ENCODE data around the gene MMP19.

MMP19 gene

GRCh38 chr12:55818886-55819285 lies 23.9 kb downstream of the MMP19 start:
- Histone ChIP-seq H3K27me3 (ENCODE audit: insufficient read depth, low read length) (no peaks in the 10 kb centered on the region), H3K79me2 (ENCODE audit: control insufficient read depth, insufficient read depth, low read length, poor library complexity) (peaks cover 21% of the 10 kb centered on the region), H3K4me3 (ENCODE audit: low read depth, low read length) (no peak overlapping the region), H3K4me1 (ENCODE audit: control insufficient read depth in 1 of 2, insufficient read depth in 2 of 2, low read length in 2 of 2) (peaks cover 2 to 4% of the 10 kb centered on the region in 2 experiments), H3K9ac (ENCODE audit: low read length) (no peak overlapping the region), H4K12ac (ENCODE audit: low read depth, low read length) (peak overlapping the region; percentile 46), H3K4ac (ENCODE audit: low read depth, low read length) (peak overlapping the region; percentile 33), H3K23ac (ENCODE audit: low read length) (no peak overlapping the region), H4K91ac (ENCODE audit: low read depth, low read length) (no peak overlapping the region), H3K14ac (ENCODE audit: low read length) (no peak overlapping the region), H2BK12ac (ENCODE audit: low read length) (no peak overlapping the region), H2AFZ (ENCODE audit: insufficient read depth, low read length, poor library complexity) (no peak overlapping the region), H2BK120ac (ENCODE audit: insufficient read depth, low read length, poor library complexity) (no peak overlapping the region), H3K9me3 (ENCODE audit: insufficient read depth, low read depth, low read length) (no peaks in the 10 kb centered on the region), H3K4me2 (ENCODE audit: low read length) (peak overlapping the region; percentile 91), H3K27ac (ENCODE audit: low read depth, low read length) (no peak overlapping the region), H2AK5ac (ENCODE audit: low read length) (no peak overlapping the region), H2BK5ac (ENCODE audit: low read depth, low read length, poor library complexity) (no peak overlapping the region), H4K8ac (ENCODE audit: low read depth, low read length) (no peak overlapping the region), H3K18ac (ENCODE audit: low read length) (no peak overlapping the region), H3K36me3 (ENCODE audit: control insufficient read depth in 1 of 2, insufficient read depth in 2 of 2, low read length in 2 of 2) (peaks cover 23 to 37% of the 10 kb centered on the region in 2 experiments), H3K79me1 (ENCODE audit: low read length) (peaks cover 6% of the 10 kb centered on the region)
- no peak for DNase-seq
- WGBS (ENCODE audit: extremely low coverage, insufficient coverage, insufficient read length), result no CpG with 5 or more reads among the region's 6 CpGs

DNA sequence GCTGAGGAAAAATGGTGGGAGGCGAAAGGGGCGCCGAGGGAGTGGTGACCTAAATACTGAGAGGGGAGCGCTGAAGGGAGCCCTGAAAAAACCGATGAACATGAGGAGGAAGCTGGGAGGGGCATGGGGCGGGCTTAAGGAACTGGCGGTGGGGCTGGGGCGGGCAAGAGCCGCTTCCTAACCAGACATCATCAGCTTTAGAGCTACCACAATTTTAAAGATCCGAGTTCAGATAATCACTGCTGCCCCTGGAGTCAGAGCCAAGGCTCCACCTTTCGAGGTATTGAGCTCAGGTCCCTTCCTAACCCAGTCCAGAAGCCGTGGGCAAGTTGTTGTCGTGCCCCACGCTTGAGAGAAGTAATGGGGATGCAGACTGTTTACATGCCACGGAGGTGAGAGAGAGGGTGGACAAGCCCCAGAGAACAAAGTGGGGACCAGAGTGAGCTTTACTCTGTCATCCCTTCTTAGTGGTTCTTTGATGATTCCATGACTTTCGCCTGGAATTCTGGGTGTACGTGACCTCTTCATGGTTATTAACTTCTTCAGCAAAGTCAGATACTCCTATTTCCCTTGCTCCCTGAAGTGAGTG lies 24.5 kb downstream of the MMP19 start:
- H3K18ac ChIP-seq (ENCODE audit: low read length), result peak overlapping the region; percentile 31
- H2AK5ac ChIP-seq (ENCODE audit: low read length), result no peak overlapping the region
- no peak overlapping the region for H2BK12ac ChIP-seq (ENCODE audit: low read length)
- H4K8ac ChIP-seq (ENCODE audit: low read depth, low read length), result peak overlapping the region; percentile 78
- no peak overlapping the region for H3K23ac ChIP-seq (ENCODE audit: low read length)
- no peak for DNase-seq
- H4K12ac ChIP-seq (ENCODE audit: low read depth, low read length), result peak overlapping the region; percentile 20
- H3K79me1 ChIP-seq (ENCODE audit: low read length), result peaks cover 6% of the 10 kb centered on the region
- no peaks in the 10 kb centered on the region for H3K9me3 ChIP-seq (ENCODE audit: insufficient read depth, low read depth, low read length)
- H3K4me3 ChIP-seq (ENCODE audit: low read depth, low read length), result peak overlapping the region; percentile 84
- no CpG with 5 or more reads among the region's 17 CpGs for WGBS (ENCODE audit: extremely low coverage, insufficient coverage, insufficient read length)
- H3K27me3 ChIP-seq (ENCODE audit: insufficient read depth, low read length), result no peaks in the 10 kb centered on the region
- peak overlapping the region; percentile 58 for H3K27ac ChIP-seq (ENCODE audit: low read depth, low read length)
- peaks cover 23 to 39% of the 10 kb centered on the region in 2 experiments for H3K36me3 ChIP-seq (ENCODE audit: control insufficient read depth in 1 of 2, insufficient read depth in 2 of 2, low read length in 2 of 2)
- peak overlapping the region; percentile 47 for H2BK5ac ChIP-seq (ENCODE audit: low read depth, low read length, poor library complexity)
- H3K79me2 ChIP-seq (ENCODE audit: control insufficient read depth, insufficient read depth, low read length, poor library complexity), result peaks cover 21% of the 10 kb centered on the region
- peak overlapping the region; percentile 9 for H3K4ac ChIP-seq (ENCODE audit: low read depth, low read length)
- H3K4me2 ChIP-seq (ENCODE audit: low read length), result peak overlapping the region; percentile 91
- H3K14ac ChIP-seq (ENCODE audit: low read length), result peak overlapping the region; percentile 67
- H3K4me1 ChIP-seq (ENCODE audit: control insufficient read depth in 1 of 2, insufficient read depth in 2 of 2, low read length in 2 of 2), result peaks cover 2 to 4% of the 10 kb centered on the region in 2 experiments
- no peak overlapping the region for H2BK120ac ChIP-seq (ENCODE audit: insufficient read depth, low read length, poor library complexity)
- H4K91ac ChIP-seq (ENCODE audit: low read depth, low read length), result peak overlapping the region; percentile 80
- H3K9ac ChIP-seq (ENCODE audit: low read length), result peak overlapping the region; percentile 89
- H2AFZ ChIP-seq (ENCODE audit: insufficient read depth, low read length, poor library complexity), result peak overlapping the region; percentile 61

DNA sequence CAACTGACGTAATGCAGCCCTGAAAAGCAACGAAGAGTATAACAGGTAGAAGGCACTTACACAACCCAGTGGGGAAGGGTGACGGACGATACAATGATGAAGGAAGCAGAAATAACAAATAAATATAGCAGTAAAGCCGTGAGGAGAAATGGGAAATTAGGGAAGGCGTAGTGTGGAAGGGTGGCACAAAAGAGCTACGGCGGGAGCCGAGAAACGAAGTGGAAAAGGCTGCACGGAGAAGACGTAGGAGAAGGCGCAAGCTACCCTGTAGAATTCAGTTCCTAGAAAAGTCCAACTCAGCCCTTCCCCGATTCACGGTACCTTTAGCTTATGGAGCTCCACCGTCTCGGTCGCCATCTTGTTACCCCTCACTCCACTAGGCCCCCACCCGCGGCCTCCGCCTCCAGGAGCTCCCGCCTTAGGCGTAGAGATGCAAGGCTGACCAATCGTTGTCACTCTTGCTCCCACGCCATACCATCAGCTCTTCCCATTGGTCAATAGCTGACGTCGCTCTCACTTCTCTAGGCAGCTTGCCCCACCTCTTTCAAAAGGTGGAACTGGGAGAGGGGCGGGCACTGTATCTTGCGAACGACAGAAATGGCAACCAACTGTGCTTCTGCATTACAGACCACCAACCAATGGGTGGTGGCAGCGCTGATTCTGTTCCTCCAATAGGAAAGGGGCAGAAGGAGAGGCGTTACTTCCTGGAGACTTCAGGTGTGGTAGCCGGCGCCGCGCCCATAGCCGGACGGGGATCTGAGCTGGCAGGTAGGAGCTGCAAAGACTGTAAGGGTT lies 25.2 kb downstream of the MMP19 start, which contains the start of the genes ORMDL2 and SARNP:
TSS of gene ORMDL2 (plus strand) at position 697 of the 795 bp plus-strand sequence. CDS start 959 bp downstream, outside the sequence.
TSS of gene SARNP (minus strand) at position 380 of the 795 bp plus-strand sequence. CDS start at position 357, 23 bp downstream.
- Histone ChIP-seq H3K9me3 (ENCODE audit: insufficient read depth, low read depth, low read length) (no peaks in the 10 kb centered on the region), H3K4me1 (ENCODE audit: control insufficient read depth in 1 of 2, insufficient read depth in 2 of 2, low read length in 2 of 2) (peaks cover 2 to 4% of the 10 kb centered on the region in 2 experiments), H2BK5ac (ENCODE audit: low read depth, low read length, poor library complexity) (peak within 1 kb of the TSS; percentile 78), H3K9ac (ENCODE audit: low read length) (peak within 1 kb of the TSS; percentile 94), H2AK5ac (ENCODE audit: low read length) (peak within 1 kb of the TSS; percentile 3), H4K91ac (ENCODE audit: low read depth, low read length) (peak within 1 kb of the TSS; percentile 91), H3K79me1 (ENCODE audit: low read length) (peaks cover 6% of the 10 kb centered on the region), H3K79me2 (ENCODE audit: control insufficient read depth, insufficient read depth, low read length, poor library complexity) (peaks cover 21% of the 10 kb centered on the region), H3K4me3 (ENCODE audit: low read depth, low read length) (peak within 1 kb of the TSS; percentile 94), H3K27me3 (ENCODE audit: insufficient read depth, low read length) (no peaks in the 10 kb centered on the region), H2BK120ac (ENCODE audit: insufficient read depth, low read length, poor library complexity) (peak within 1 kb of the TSS; percentile 77), H3K27ac (ENCODE audit: low read depth, low read length) (peak within 1 kb of the TSS; percentile 65), H3K4me2 (ENCODE audit: low read length) (peak within 1 kb of the TSS; percentile 91), H2BK12ac (ENCODE audit: low read length) (no peak within 1 kb of the TSS), H4K12ac (ENCODE audit: low read depth, low read length) (peak within 1 kb of the TSS; percentile 72), H3K4ac (ENCODE audit: low read depth, low read length) (peak within 1 kb of the TSS; percentile 87), H3K23ac (ENCODE audit: low read length) (no peak within 1 kb of the TSS), H3K18ac (ENCODE audit: low read length) (peak within 1 kb of the TSS; percentile 55), H3K36me3 (ENCODE audit: control insufficient read depth in 1 of 2, insufficient read depth in 2 of 2, low read length in 2 of 2) (peaks cover 23 to 36% of the 10 kb centered on the region in 2 experiments), H4K8ac (ENCODE audit: low read depth, low read length) (peak within 1 kb of the TSS; percentile 89), H2AFZ (ENCODE audit: insufficient read depth, low read length, poor library complexity) (peak within 1 kb of the TSS; percentile 61), H3K14ac (ENCODE audit: low read length) (peak within 1 kb of the TSS; percentile 75)
- WGBS (ENCODE audit: extremely low coverage, insufficient coverage, insufficient read length), result no CpG with 5 or more reads among the region's 38 CpGs
- DNase-seq, result peak; percentile 100

GRCh38 chr12:55816881-55817344 lies 25.8 kb downstream of the MMP19 start:
- peak overlapping the region; percentile 89 for H4K8ac ChIP-seq (ENCODE audit: low read depth, low read length)
- H2AK5ac ChIP-seq (ENCODE audit: low read length), result peak overlapping the region; percentile 3
- H3K4me1 ChIP-seq (ENCODE audit: control insufficient read depth in 1 of 2, insufficient read depth in 2 of 2, low read length in 2 of 2), result peaks cover 2 to 7% of the 10 kb centered on the region in 2 experiments
- peak overlapping the region; percentile 78 for H2BK5ac ChIP-seq (ENCODE audit: low read depth, low read length, poor library complexity)
- peak overlapping the region; percentile 55 for H3K18ac ChIP-seq (ENCODE audit: low read length)
- H2BK120ac ChIP-seq (ENCODE audit: insufficient read depth, low read length, poor library complexity), result peak overlapping the region; percentile 77
- H3K4ac ChIP-seq (ENCODE audit: low read depth, low read length), result peak overlapping the region; percentile 87
- WGBS (ENCODE audit: extremely low coverage, insufficient coverage, insufficient read length), result no CpG with 5 or more reads among the region's 14 CpGs
- peak overlapping the region; percentile 72 for H4K12ac ChIP-seq (ENCODE audit: low read depth, low read length)
- H3K14ac ChIP-seq (ENCODE audit: low read length), result peak overlapping the region; percentile 75
- peak overlapping the region; percentile 81 for H3K4me2 ChIP-seq (ENCODE audit: low read length)
- H3K36me3 ChIP-seq (ENCODE audit: control insufficient read depth in 1 of 2, insufficient read depth in 2 of 2, low read length in 2 of 2), result peaks cover 22 to 30% of the 10 kb centered on the region in 2 experiments
- peak overlapping the region; percentile 65 for H3K27ac ChIP-seq (ENCODE audit: low read depth, low read length)
- no peak overlapping the region for H2BK12ac ChIP-seq (ENCODE audit: low read length)
- no peak for DNase-seq
- H3K27me3 ChIP-seq (ENCODE audit: insufficient read depth, low read length), result no peaks in the 10 kb centered on the region
- peak overlapping the region; percentile 91 for H4K91ac ChIP-seq (ENCODE audit: low read depth, low read length)
- peak overlapping the region; percentile 12 for H2AFZ ChIP-seq (ENCODE audit: insufficient read depth, low read length, poor library complexity)
- no peaks in the 10 kb centered on the region for H3K9me3 ChIP-seq (ENCODE audit: insufficient read depth, low read depth, low read length)
- peak overlapping the region; percentile 94 for H3K4me3 ChIP-seq (ENCODE audit: low read depth, low read length)
- no peak overlapping the region for H3K23ac ChIP-seq (ENCODE audit: low read length)
- H3K79me1 ChIP-seq (ENCODE audit: low read length), result peaks cover 6% of the 10 kb centered on the region
- peak overlapping the region; percentile 94 for H3K9ac ChIP-seq (ENCODE audit: low read length)
- H3K79me2 ChIP-seq (ENCODE audit: control insufficient read depth, insufficient read depth, low read length, poor library complexity), result peaks cover 23% of the 10 kb centered on the region
